SU-DHL-6 (cell line): ENCODE results near the gene PDE2A.
"Not testable (repeated sequence)": the region's sequence is repeated elsewhere in the genome, so short reads cannot be mapped to it uniquely, and the experiment has no call there.

Experiments used
- H2AFZ ChIP-seq: fragments of 200-600 bp; sonication (generic); 2 replicates; pipeline ENCODE4 v1.6.1; 2014; ENCODE audit warnings: low read depth, mild to moderate bottlenecking, moderate library complexity, mixed read lengths, antibody characterized with exemption, low read length; ENCODE audit not compliant: severe bottlenecking
- H3F3A ChIP-seq: fragments of 200-600 bp; shearing (Covaris generic); 2 replicates; pipeline ENCODE4 v1.6.0; 2016; ENCODE audit warnings: antibody characterized with exemption, mild to moderate bottlenecking; ENCODE audit not compliant: insufficient read depth
- H3K27ac ChIP-seq: fragments of 200-600 bp; sonication (generic); 2 replicates; pipeline ENCODE4 v1.5.1; 2016; ENCODE audit warnings: low read depth, mild to moderate bottlenecking, low read length, moderate library complexity, mixed read lengths
- H3K27me3 ChIP-seq: fragments of 200-600 bp; sonication (generic), shearing (Covaris generic); 2 replicates; pipeline ENCODE4 v1.6.0; 2014; ENCODE audit warnings: mild to moderate bottlenecking, low read length
- H3K36me3 ChIP-seq: fragments of 200-600 bp; sonication (generic); 2 replicates; pipeline ENCODE4 v1.6.1; 2014; ENCODE audit warnings: mild to moderate bottlenecking, low read length, mixed read lengths
- H3K4me2 ChIP-seq: fragments of 300-600, 200-600 bp; shearing (Covaris generic), sonication (generic); 2 replicates; pipeline ENCODE4 v1.6.0; 2014; ENCODE audit warnings: low read length, low read depth, mild to moderate bottlenecking; ENCODE audit not compliant: poor library complexity, severe bottlenecking
- H3K4me3 ChIP-seq: fragments of 200-600 bp; sonication (generic); 2 replicates; pipeline ENCODE4 v1.5.1; 2014; ENCODE audit warnings: antibody characterized with exemption, low read length, mild to moderate bottlenecking, mixed read lengths; ENCODE audit not compliant: insufficient read depth, poor library complexity, severe bottlenecking
- H3K79me2 ChIP-seq: fragments of 200-600 bp; sonication (generic); 2 replicates; pipeline ENCODE4 v1.6.1; 2014; ENCODE audit warnings: mild to moderate bottlenecking, low read length, moderate library complexity; ENCODE audit not compliant: insufficient read depth
- H3K9ac ChIP-seq: fragments of 200-600 bp; sonication (generic); 2 replicates; pipeline ENCODE4 v1.7.0; 2014; ENCODE audit warnings: mild to moderate bottlenecking, low read length
- H3K9me2 ChIP-seq: fragments of 200-600 bp; sonication (generic); replicated peaks from 2 replicates; pipeline ENCODE4 v1.6.1; 2014; ENCODE audit warnings: low read length; ENCODE audit not compliant: insufficient read depth
- H3K9me3 ChIP-seq: fragments of 200-600 bp; sonication (generic); 2 replicates; pipeline ENCODE4 v1.6.1; 2014; ENCODE audit warnings: low read length, mixed read lengths; ENCODE audit not compliant: insufficient read depth
- H4K20me1 ChIP-seq: fragments of 200-600 bp; sonication (generic); 2 replicates; pipeline ENCODE4 v1.6.1; 2014; ENCODE audit warnings: low read depth, mild to moderate bottlenecking, antibody characterized with exemption, low read length, moderate library complexity, mixed read lengths
- EZH2phosphoT487 ChIP-seq: fragments of 200-600 bp; sonication (generic), shearing (Covaris generic); conservative IDR thresholded peaks from 2 replicates; pipeline ENCODE4 v1.6.1; 2018; ENCODE audit warnings: mild to moderate bottlenecking, antibody characterized with exemption, low read length, moderate library complexity, mixed read lengths
- TF ChIP-seq, protein P1 (sequence below): fragments of 200-600 bp; sonication (generic); IDR thresholded peaks from one replicate; pipeline ENCODE4 v1.5.1; 2017; ENCODE audit warnings: antibody characterized with exemption, mild to moderate bottlenecking, low read length, moderate library complexity; ENCODE audit not compliant: insufficient read depth, poor library complexity, severe bottlenecking

PDE2A gene

DNA sequence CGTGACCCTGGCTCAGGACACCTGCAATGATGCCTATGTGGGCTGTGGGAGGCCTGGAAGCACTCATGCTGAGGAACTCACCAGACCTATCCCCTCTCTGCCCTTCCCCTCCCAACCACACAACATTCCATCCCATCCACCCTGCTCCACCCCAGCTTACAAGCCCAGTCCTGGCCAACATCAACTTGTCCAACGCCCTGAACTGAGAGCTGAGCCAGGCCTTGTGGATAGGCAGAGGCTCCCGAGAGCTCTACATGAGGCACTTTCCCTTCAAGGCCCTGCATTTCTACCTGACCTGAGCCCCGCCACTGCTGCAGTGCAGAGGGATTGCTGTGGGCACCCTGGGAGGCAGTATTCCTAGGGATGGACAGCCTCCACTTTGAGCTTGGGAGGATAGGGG lies 112.4 kb downstream of the PDE2A start:
- Histone ChIP-seq H2AFZ (no peak overlapping the region), H3K4me3 (no peak overlapping the region), H3K27ac (no peak overlapping the region), H3K79me2 (no peaks in the 10 kb centered on the region), H4K20me1 (no peaks in the 10 kb centered on the region), H3K9me3 (no peaks in the 10 kb centered on the region), H3K4me2 (no peak overlapping the region), H3K9me2 (no peaks in the 10 kb centered on the region), H3K27me3 (no peaks in the 10 kb centered on the region), H3F3A (no peaks in the 10 kb centered on the region), H3K9ac (no peak overlapping the region), H3K36me3 (no peaks in the 10 kb centered on the region)
- TF ChIP-seq, protein P1, sequence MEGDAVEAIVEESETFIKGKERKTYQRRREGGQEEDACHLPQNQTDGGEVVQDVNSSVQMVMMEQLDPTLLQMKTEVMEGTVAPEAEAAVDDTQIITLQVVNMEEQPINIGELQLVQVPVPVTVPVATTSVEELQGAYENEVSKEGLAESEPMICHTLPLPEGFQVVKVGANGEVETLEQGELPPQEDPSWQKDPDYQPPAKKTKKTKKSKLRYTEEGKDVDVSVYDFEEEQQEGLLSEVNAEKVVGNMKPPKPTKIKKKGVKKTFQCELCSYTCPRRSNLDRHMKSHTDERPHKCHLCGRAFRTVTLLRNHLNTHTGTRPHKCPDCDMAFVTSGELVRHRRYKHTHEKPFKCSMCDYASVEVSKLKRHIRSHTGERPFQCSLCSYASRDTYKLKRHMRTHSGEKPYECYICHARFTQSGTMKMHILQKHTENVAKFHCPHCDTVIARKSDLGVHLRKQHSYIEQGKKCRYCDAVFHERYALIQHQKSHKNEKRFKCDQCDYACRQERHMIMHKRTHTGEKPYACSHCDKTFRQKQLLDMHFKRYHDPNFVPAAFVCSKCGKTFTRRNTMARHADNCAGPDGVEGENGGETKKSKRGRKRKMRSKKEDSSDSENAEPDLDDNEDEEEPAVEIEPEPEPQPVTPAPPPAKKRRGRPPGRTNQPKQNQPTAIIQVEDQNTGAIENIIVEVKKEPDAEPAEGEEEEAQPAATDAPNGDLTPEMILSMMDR, result no peak
- TF ChIP-seq EZH2phosphoT487, result no peak

DNA sequence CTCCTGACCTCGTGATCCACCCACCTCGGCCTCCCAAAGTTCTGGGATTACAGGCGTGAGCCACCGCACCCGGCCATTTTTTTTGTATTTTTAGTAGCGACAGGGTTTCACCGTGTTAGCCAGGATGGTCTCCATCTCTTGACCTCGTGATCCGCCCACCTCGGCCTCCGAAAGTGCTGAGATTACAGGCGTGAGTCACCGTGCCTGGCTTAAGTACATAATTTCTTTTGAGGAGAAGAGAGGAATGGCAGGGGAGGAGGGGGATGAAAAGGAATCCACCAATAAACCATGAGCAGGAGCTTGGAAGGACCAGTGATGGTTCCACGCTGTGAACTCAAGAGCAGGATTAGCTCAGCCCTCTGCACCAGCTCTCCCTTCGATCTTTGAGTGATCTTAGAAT lies 113.4 kb downstream of the PDE2A start:
- not testable (repeated sequence) for H3F3A ChIP-seq, H3K79me2 ChIP-seq, H3K27me3 ChIP-seq, H3K9ac ChIP-seq, H2AFZ ChIP-seq, H3K4me3 ChIP-seq, H4K20me1 ChIP-seq, H3K36me3 ChIP-seq, H3K27ac ChIP-seq, H3K9me3 ChIP-seq, H3K4me2 ChIP-seq, H3K9me2 ChIP-seq

DNA sequence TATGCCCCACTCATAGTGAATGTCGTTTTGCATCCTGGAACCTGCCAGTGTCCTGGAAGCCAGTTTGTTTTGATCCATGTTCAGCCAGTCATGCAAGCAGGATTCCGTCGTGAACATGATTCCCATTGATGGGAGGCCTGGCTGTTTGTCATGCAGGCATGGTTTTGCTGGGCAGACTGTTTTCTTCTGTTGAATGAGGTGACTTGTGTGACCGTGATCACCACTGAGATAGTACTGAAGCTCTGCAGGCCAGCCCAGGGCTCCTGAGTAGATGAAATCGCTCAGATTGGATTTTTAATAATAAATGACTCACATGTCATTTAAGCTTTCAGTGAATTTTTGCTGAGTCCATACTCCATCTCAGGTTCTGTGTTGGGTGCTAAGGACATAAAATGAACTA lies 117.8 kb downstream of the PDE2A start:
- no peak overlapping the region for H2AFZ ChIP-seq
- TF ChIP-seq, protein P1, result no peak
- no peak for TF ChIP-seq EZH2phosphoT487
- no peaks in the 10 kb centered on the region for H3K36me3 ChIP-seq
- H3F3A ChIP-seq, result no peaks in the 10 kb centered on the region
- H3K9me3 ChIP-seq, result no peaks in the 10 kb centered on the region
- no peak overlapping the region for H3K4me2 ChIP-seq
- H4K20me1 ChIP-seq, result no peaks in the 10 kb centered on the region
- H3K27ac ChIP-seq, result no peak overlapping the region
- H3K9me2 ChIP-seq, result no peaks in the 10 kb centered on the region
- no peaks in the 10 kb centered on the region for H3K27me3 ChIP-seq
- no peaks in the 10 kb centered on the region for H3K79me2 ChIP-seq
- H3K9ac ChIP-seq, result no peak overlapping the region
- H3K4me3 ChIP-seq, result no peak overlapping the region

DNA sequence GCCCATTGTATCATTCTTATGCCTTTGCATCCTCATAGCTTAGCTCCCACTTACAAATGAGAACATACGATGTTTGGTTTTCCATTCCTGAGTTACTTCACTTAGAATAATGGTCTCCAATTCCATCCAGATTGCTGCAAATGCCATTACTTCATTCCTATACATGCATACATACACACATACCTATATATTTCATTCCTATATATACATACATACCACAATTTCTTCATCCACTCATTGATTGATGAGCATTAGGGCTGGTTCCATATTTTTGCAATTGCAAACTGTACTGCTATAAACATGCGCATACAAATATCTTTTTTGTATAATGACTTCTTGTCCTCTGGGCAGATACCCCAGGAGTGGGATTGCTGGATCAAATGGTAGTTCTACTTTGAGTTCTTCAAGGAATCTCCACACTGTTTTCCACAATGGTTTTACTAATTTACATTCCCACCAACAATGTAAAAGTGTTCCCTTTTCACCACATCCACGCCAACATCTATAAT lies 119.2 kb downstream of the PDE2A start:
- not testable (repeated sequence) for H3K9ac ChIP-seq, H3K27ac ChIP-seq, H3F3A ChIP-seq, H3K27me3 ChIP-seq, H3K36me3 ChIP-seq, H2AFZ ChIP-seq, H3K4me3 ChIP-seq, H3K79me2 ChIP-seq, H3K9me2 ChIP-seq, H3K9me3 ChIP-seq, H4K20me1 ChIP-seq, H3K4me2 ChIP-seq
